Measurements from ENCODE around the gene RNASEH2C. TPM values are rescaled to one million over a fixed set of nuclear protein-coding genes. Genes with fewer than 3 reads are reported as not detected.

Gene RNASEH2C
- total and polyA plus RNA-seq, 2 of the 4 experiments (the other 2 are of a cell fraction): 34.8 to 40.0 TPM

DNA sequence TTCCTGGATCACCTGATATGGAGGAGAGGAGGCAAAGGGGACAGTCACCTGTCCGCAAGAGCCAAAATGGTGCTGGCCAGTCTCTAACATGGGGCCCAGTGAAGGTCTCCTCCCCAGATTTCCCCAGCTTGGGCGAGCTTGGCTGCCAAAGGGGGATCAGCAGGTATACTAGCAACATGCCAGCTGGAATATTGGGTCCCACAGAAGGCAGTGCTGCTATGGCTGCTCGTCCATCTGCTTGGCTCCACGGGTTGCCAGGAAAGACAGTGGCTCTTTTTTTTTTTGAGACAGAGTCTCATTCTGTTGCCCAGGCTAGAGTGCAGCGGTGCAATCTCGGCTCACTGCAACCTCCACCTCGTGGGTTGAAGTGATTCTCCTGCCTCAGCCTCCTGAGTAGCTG, 21.3 kb downstream of the RNASEH2C start:
- Histone ChIP-seq H2AK9ac (replicated peaks; ENCODE audit: low read depth, low read length, poor library complexity) (no peak overlapping the region), H2AK5ac (ENCODE audit: low read depth, low read length) (no peak overlapping the region), H3K18ac (ENCODE audit: low read depth, low read length) (no peak overlapping the region), H4K5ac (ENCODE audit: low read depth, low read length) (no peak overlapping the region), H3K9ac (ENCODE audit: low read depth, low read length) (no peak overlapping the region), H3K23ac (ENCODE audit: low read depth, low read length) (no peak overlapping the region), H4K20me1 (ENCODE audit: insufficient read depth, low read length) (no peaks in the 10 kb centered on the region), H3K27ac (ENCODE audit: insufficient read depth, low read length) (no peak overlapping the region), H4K91ac (ENCODE audit: insufficient read depth, low read depth, low read length) (no peak overlapping the region), H3K79me1 (ENCODE audit: low read depth in 1 of 2, low read length in 2 of 2) (no peaks in the 10 kb centered on the region), H3K4me2 (ENCODE audit: low read depth, low read length) (no peak overlapping the region), H3K9me1 (ENCODE audit: insufficient read depth, low read length) (0 out of 2 replicates have a peak, but pooled peaks cover 2% of the 10 kb centered on the region), H3K4me3 (ENCODE audit: insufficient read depth, low read depth, low read length) (no peak overlapping the region), H3K56ac (ENCODE audit: extremely low read depth, insufficient read depth, low read length) (no peak overlapping the region), H2BK20ac (ENCODE audit: low read depth, low read length) (no peak overlapping the region), H3K9me3 (ENCODE audit: control insufficient read depth, insufficient read depth, low read length) (no peaks in the 10 kb centered on the region), H3K4ac (ENCODE audit: low read depth, low read length) (no peak overlapping the region), H4K8ac (ENCODE audit: low read depth in 2 of 2, low read length in 2 of 2) (no peak overlapping the region), H2BK5ac (ENCODE audit: low read depth, low read length, poor library complexity, severe bottlenecking) (no peak overlapping the region), H3K14ac (replicated peaks; ENCODE audit: low read depth, low read length) (no peak overlapping the region), H3K4me1 (ENCODE audit: control insufficient read depth, insufficient read depth, low read length) (no peaks in the 10 kb centered on the region), H2AFZ (replicated peaks; ENCODE audit: low read length, poor library complexity) (no peak overlapping the region), H3K36me3 (ENCODE audit: control insufficient read depth, insufficient read depth, low read length) (no peaks in the 10 kb centered on the region), H3K27me3 (ENCODE audit: control insufficient read depth, insufficient read depth, low read length) (peaks cover 42% of the 10 kb centered on the region), H2BK120ac (ENCODE audit: low read depth, low read length) (no peak overlapping the region), H2BK15ac (ENCODE audit: low read depth, low read length) (no peak overlapping the region)
- BruUV-seq (replicated peaks): no TSS peak
- 62% methylated on average over 6 of the region's 7 CpGs; no CpG with 5 or more reads in 1 of the 2 experiments for WGBS, 2 experiments (ENCODE audit: extremely low coverage in 2 of 2, insufficient read length in 1 of 2)
- TF ChIP-seq MAZ (IDR thresholded peaks at IDR 0.05; ENCODE audit: borderline replicate concordance, low read depth, low read length) (no peak), POLR2A (IDR thresholded peaks at IDR 0.05; ENCODE audit: low read depth, low read length) (no peak), MXI1 (IDR thresholded peaks at IDR 0.05; ENCODE audit: borderline replicate concordance, low read depth, low read length) (no peak), CEBPB (IDR thresholded peaks at IDR 0.05; ENCODE audit: low read depth, low read length) (no peak), MAFK (IDR thresholded peaks at IDR 0.05; ENCODE audit: low read depth, low read length) (no peak), ELK1 (IDR thresholded peaks at IDR 0.05; ENCODE audit: borderline replicate concordance, low read depth, low read length) (no peak), RCOR1 (IDR thresholded peaks at IDR 0.05; ENCODE audit: insufficient replicate concordance, low read length) (no peak), RAD21 (IDR thresholded peaks at IDR 0.05; ENCODE audit: low read length) (no peak), CTCF (conservative IDR thresholded peaks at IDR 0.05; ENCODE audit: low read depth, low read length) (no peak), FOS (IDR thresholded peaks at IDR 0.05; ENCODE audit: low read depth, low read length) (no peak), BHLHE40 (IDR thresholded peaks at IDR 0.05; ENCODE audit: low read depth, low read length) (no peak), RFX5 (IDR thresholded peaks at IDR 0.05; ENCODE audit: low read depth, low read length) (no peak), NFE2L2 (IDR thresholded peaks at IDR 0.05; ENCODE audit: low read depth, low read length) (no peak), SMC3 (IDR thresholded peaks at IDR 0.05; ENCODE audit: low read depth, low read length) (no peak), CHD1 (IDR thresholded peaks at IDR 0.05; ENCODE audit: low read depth, low read length) (no peak)
- TF ChIP-seq, protein P1, sequence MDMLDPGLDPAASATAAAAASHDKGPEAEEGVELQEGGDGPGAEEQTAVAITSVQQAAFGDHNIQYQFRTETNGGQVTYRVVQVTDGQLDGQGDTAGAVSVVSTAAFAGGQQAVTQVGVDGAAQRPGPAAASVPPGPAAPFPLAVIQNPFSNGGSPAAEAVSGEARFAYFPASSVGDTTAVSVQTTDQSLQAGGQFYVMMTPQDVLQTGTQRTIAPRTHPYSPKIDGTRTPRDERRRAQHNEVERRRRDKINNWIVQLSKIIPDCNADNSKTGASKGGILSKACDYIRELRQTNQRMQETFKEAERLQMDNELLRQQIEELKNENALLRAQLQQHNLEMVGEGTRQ (IDR thresholded peaks at IDR 0.05; ENCODE audit: low read depth, low read length): no peak
- dilution Hi-C loops (cut with HindIII; ENCODE audit: low sequenced_read_pairs, unreplicated experiment) (no loop called here), in situ Hi-C loops (cut with MboI; ENCODE audit: low sequenced_read_pairs) (no loop called here), intact Hi-C loops (cut with micrococcal nuclease) (loop anchor here (10.0 kb wide), 1 partner anchor 65 kb away; no protein-coding TSS in a partner anchor)
- ChIA-PET CTCF (no interaction called here), POLR2A (ENCODE audit: unreplicated experiment) (no interaction called here)
- ATAC-seq (ENCODE audit: low read depth) (no peak), DNase-seq (no peak)

Data from IMR-90 (cell line).